NCI-H446 (cell line): ENCODE data around the gene SCUBE1.

Source experiments
- DNase-seq, 2 experiments: peaks; one replicate each; lab custom pipeline; 2025; lab: John Stamatoyannopoulos, UW

The SCUBE1 gene

DNA sequence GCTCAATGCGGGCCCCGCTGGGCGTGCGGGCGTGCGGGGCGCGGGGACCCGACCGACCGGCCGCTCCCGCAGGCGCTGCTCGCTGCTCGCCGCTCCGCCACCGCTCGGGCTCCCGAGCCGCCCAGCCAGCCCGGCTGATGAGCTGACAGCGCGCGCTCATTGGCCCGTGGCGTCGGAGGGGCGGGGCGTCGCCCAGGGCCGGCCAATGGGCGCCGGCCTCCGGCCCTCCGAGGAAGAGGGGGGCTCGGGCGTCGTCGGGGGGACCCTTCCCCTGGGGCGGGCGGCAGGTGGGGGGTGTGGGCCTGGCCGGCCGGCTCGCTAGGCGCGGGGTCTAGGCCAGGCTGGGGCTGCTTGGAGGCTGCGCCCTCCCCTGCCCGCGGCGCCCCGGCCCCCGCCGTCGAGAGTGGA lies at the start of gene SCUBE1:
Gene SCUBE1 (minus strand): TSS at position 111 of the 408 bp plus-strand sequence. CDS start 111 bp downstream, outside the sequence.
- DNase-seq: peak; percentile 26 to 80

DNA sequence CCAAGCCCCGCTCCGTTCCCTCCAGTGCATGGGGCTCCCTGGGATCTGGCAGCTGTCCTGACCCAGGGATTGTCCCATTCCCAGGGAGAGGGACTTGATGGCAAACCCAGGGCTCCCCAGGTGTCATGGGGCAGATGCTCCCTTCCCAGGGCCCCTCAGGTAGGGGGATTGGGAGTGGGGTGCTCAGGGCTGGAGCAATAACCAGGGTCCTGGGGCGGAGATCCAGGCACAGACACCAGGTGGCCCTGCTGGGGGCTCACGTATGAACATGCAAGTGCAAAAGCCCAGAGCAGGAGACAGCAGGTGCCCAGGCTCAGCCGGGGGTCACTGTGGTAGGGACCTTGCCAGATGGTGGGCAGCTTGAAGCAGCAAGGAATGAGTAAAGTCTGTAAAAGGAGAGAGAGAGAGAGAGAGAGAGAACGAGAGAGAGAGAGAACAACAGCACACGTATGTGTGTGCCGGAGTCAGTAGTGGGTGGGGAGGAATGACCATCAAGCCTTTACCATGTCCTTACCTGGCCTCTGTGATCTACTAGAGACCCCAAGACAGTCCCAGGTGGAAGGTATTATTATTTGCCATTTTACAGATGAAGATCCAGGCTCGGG lies 49.3 kb upstream of the SCUBE1 start:
- DNase-seq: no peak

DNA sequence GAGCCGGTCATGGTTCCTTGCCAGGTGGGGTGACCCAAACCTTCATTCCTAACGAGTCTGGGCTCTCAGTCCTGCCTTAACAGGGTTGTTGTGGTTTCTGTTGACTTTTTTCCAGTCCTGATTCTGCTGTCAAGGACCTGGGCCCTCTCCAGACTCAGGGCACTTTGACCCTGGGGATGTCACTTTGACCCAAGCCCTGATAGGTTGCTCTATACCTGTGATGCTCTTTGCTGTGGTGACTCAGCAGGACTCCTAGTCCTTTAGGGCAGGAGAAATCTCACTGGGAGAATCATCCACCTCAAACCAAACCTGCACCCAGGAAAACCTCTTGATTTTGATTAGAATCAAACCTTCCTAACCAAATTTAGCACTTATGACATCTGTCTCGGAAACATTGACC lies 48.1 kb upstream of the SCUBE1 start:
- no peak for DNase-seq

DNA sequence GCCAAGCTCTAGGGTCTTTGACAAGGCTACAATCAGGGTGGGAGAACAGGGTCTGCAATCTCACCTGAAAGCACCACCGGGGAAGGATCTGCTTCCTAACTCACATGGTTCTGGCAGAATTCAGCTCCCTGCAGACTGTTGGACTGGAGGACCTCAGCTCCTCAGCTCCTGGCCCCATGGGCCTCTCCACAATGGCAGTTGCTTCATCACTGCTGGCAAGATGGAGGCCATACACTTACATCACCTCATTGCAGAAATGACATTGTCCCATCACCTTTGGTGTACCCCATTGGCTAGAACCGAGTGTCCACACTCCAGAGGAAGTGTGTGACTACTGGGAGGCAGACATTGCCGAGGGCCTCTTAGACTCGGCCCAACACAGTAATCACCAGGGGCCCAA lies 47.7 kb upstream of the SCUBE1 start:
- no peak for DNase-seq

DNA sequence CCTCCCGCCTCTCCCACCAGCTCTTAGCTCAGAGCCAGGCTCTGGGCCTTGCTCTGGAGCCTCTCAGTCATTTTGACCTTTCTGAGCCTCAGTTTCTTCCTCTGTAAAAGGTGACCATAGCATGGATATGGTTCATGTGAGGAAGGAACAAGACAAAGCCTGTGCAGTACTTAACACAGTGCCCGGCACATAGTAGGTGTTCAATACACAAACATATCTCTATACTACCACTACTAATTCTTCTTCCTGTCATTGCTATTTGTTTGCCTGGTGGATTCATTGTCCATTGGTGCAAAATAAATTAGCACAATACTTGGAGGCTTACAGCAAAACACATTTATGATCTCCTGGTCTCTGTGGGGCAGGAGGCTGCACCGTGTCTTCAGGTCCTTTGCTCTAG lies 47.0 kb upstream of the SCUBE1 start:
- no peak for DNase-seq

DNA sequence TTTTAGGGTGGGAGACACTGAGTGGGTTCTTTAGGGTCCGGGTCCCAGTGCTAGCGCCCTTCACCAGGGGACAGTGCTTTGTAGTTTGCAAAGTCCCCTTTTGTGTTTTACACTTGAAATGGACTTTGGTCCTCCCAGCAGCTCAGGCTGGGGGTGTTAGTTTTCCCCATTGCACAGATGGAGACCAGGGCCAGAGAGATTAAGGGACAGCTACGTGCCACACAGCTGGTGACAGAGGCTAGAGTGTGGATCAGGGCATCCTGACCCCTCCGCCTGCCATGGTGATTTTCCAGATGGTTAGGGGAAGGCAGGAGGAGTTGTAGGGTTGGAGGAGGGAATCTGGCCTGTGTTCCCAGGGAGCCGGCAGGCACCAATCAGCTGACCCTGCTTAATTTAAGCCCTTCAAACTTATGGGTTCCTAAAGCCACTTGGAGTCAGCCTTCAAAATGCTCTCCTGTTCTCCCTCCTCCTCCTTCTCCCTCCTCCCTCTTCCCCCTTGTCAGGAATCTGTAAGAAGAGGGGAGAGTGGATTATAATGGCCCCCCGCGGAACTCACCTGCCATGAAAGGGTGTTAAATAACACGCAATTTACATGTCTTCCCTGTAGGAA lies 46.2 kb upstream of the SCUBE1 start:
- no peak for DNase-seq

DNA sequence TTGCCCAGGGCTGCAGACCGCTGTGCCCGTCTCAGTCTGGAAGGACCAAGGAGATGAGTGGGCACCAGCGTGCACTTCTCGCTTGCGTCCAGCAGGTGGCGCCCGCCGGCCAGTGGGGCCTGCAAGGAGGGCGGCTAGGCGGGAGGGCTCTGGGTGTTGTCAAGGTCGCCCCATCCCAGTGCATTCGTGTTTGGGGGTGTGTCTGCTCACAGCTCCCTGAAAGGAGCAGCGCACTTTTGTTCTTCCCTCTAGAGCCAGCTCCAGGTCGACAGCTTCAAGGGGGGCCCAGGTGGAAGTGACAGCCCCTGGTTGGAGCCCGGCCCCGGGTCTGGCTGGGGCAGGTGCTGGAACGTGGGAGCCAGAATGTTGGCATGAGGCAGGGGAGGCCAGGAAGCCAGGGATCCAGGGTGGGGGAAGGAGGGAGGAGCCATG lies 45.3 kb upstream of the SCUBE1 start:
- peak; percentile 31 to 76 for DNase-seq

DNA sequence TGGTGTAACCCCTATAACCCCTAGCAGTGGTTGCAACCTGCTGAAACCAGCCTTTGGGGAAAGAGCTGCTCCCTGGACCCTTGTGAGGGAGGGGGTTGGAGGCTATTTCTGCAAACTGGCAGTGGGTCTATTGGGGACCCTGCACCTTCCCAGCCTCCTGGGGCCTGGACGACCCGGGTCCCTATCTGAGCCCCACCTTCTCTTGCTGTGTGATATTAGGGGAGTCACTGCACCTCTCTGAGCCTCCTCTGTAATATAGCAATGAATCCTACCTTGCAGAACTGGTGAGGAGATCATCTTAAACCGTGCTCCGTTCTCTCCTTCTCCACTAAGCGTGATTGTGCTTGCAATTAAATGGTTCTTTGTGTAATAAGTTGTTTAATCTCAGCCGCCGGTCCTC lies 44.6 kb upstream of the SCUBE1 start:
- DNase-seq: no peak

DNA sequence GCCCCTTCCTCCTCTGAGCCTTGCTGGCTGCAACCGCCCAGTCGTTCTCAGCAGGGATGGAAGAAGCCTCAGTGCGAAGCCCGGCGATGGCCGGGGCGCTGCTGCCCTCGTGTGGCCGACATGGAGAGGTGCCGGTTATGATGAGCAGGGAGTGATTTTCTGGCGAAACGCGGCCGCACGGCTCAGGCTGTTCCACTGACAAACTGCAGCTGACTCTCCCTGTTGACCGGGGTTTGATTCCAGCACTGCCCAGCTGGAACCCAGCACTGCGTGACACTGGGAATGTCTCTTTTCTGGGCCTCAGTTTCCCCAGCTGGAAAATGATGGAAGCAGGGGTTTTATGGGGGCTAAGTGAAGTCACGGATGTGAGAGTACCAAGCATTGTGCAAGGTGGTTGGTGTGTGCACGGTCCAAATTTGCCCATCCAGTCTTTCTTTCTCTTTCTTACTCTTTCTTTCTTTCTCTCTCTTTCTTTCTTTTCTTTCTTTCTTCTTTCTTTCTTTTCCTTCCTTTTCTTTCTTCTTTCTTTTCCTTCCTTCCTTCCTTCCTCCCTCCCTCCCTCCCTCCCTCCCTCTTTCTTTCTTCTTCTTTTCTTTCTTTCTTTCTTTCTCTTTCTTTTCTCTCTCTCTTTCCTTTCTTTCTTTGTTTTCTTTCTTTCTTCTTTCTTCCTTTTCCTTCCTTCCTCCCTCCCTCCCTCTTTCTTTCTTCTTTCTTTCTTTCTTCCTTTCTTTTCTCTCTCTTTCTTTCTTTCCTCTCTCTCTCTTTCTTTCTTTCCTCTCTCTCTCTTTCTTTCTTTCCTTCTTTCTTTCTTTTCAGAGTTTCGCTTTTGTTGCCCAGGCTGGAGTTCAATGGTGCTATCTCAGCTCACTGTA lies 42.8 kb upstream of the SCUBE1 start:
- DNase-seq: peak in 1 of 2 experiments; percentile 84

DNA sequence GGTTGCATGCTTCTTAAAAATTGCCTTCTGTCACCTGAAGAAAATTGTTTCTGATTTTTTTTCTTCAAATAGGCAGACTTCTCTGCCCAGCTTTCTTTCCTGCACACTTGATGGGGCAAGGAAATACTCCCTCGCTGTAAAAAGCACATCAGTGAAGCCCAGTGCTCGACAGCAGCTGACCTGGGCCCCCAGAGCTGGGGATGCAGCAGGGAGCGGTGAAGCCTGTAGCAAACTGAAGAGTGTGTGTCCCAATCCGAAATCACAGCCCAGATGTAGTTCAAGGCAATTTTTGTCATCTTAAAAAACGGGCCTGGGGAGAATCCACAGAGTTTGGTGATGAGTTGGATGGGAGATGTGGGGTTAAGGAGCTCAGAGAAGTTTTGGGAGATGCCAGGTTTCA lies 41.7 kb upstream of the SCUBE1 start:
- no peak for DNase-seq

DNA sequence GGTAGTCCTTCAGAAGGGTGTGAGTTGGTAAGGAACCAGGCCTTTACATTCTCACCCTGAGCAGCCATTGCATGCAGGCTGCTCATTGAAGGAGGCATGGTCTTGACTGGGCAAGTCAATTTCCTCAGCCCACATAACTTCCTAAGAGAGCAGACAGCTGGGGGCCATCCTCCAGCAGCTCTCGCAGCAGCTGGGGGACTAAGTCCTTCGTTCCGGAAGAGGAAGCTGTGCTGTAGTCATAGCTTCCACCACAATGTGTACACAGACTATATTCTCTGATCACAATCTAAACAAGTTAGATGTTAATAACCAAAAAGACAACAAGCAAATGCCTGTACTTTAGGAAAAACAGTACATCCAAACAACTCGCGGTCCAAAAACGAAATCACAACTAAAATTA lies 38.5 kb upstream of the SCUBE1 start:
- DNase-seq: no peak

DNA sequence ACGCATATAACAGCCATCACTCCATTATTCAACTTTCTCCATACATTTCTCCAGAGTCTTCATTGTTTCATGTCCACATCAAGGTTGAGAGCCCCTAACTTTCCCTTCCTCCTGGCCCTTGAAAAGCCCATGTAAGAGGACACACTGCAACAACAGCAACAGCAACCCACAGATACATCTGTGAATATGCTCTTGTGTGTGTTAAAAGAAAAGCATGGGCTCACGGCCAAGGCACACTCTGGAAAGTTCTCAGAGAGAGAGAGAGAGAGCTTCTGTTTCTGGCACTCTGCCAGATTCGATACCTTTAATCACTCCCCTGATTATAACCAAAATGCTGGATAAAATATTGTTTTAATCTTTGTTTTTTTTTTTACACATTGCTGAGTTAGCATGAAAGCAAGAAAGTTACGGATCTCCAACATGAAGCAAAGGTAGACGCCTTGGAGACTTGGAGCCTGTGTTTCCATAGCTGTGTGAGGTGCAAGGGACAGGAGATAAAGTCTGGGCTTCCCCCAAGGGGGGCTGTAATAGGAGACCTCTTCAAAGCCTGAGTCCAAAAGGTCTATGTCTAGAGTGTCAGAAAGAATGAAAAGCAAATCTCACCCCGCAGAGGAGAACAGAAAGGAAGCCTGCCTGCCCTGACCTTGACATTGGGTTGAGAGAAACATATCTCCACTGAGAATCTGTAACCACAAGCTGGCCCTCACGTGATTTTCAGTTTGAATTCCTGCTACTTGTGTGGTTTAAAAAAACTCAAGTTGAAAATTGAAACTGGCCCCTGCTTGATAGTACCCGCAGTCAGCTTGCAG lies 34.9 kb upstream of the SCUBE1 start:
- peak; percentile 20 to 32 for DNase-seq

DNA sequence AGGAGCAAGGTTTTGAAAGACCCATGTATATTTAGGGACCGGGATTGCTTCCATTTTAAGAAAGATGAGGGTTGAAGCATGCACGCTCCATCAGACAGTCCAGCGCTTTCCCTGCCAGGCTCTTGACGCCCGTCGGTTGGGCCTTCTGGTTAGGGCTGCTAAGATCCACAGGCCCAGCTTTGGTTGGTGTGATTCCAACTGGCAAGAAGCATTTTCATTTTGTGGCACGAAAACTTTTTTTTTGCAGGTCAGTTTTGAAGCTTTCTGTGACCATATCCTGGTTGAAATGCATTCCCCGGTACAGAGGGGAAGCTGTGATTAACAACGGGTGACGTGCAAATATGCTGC lies 34.4 kb upstream of the SCUBE1 start:
- DNase-seq: peak; percentile 32 to 67

DNA sequence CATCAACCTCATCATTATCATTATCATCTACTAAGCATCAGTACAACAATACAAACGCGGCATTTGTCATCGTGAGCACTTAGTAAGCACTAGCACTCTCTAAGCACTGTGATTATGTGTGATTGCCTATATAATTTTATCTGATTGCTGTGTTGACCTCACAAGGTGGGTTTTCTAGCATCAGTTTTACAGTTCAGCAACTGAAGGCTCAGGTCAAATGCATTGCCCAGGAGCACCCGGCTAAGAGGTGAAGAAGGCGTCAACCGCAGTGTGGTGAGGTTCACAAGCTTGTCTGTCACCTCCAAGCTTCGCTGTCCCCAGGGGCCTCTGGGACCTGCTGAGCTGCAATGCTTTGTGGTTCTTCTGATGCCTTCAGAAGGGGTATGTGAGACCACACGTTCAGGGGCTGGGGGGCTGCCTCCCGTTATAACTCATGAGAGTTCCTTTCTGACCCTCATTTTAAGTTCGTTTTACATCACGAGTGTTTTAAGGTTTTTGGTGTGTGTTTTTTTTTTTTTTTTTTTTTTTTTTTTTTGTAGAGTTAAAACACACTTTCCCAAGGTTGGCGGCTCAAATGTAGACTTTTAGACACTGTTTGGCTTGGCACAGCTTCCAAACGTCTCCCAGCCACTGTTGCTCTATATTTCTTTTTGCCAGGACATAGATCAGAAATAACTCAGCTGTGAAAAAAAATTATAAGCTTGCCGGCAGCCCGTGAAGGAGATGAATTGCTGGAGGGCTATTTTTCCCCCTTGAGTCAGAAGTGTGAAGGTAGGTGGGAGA lies 33.8 kb upstream of the SCUBE1 start:
- DNase-seq: peak; percentile 32 to 51

DNA sequence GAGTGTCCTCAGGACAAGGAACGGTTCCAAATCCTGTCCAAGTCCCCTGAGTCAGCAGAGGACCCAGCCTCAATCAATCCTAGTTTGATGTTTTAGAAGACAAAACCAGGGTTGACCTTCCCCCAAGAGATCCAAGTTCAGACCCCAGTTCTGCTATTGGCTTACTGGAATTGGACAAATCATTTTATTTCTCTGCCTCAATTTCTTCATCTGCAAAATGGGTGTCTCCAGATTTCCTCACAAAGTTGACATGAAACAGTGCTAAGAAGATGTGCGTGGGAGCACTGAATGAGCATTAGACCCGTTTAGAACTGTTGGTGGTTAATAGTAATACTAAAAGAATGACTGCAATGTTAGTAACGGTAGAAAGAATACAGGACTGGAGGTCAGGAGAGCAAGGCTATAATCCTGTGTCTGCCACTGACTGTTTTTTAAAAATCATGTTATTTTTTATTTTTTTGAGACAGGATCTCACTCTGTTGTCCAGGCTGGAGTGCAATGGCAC lies 32.8 kb upstream of the SCUBE1 start:
- no peak for DNase-seq

DNA sequence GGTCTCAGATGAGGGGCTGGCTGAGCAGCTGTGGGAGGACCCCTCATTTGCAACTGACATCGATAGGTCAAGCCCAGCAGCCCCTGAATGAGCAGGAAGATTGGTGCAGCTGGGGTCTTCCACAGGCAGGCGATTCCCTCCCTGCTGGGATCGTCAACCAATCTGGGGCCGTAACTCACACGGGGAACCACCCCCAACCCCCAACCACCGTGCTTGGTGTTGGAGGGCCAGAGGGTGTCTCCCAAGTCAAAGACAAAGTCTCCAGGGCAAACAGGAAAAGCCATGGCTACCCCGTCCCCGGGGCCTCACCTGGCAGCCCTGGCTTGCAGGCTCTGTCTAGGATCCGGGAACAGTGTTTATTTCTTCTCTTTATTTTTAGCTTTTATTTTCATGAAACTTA lies 26.9 kb upstream of the SCUBE1 start:
- DNase-seq: no peak

DNA sequence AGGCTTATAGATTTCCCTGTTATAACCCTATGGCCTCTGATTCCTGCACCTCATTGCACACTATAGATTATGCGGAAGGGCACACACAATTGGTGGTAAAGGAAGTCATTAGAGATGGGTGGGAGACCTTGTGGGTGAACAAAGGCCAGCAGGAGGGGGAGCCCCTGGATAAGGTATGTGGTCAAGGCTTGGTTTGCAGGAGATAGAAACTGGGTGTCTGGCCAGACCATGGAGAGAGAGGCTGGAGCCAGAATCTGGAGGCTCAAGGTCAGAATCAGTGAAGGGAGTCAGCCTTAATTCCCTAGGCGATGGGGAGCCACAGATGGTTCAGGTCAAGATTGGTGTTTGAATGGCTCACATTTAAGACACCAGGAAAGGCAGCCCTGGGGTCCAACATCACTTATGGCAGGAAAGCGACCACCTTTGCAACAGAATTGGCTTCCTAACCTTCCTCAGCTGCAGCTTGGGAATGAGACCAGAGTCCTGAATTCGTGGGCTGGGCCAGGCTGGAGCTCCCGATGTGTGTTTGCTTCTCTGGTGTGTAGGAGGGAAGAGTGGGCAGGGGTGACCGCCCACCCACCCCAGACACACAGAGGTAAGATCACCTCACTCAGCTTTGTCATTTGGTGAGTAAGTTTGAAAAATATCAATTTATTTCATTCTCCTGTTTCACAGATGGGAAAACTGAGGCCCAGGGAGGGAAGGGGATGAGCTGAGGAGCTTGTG lies 22.7 kb upstream of the SCUBE1 start:
- no peak for DNase-seq

DNA sequence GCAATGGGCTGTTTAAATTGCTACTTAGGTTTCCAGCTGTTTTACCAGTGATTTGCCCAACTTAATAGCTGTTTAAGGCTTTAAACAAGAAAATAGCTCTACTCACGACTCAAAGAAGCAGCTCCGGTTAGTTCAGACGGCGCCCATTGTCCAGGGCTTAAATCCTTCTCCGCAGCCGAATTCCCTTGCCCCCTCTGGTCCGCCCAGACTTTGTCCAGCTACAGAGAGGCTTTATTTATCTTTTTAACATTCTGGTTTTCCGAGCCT lies 20.9 kb upstream of the SCUBE1 start:
- DNase-seq: no peak

DNA sequence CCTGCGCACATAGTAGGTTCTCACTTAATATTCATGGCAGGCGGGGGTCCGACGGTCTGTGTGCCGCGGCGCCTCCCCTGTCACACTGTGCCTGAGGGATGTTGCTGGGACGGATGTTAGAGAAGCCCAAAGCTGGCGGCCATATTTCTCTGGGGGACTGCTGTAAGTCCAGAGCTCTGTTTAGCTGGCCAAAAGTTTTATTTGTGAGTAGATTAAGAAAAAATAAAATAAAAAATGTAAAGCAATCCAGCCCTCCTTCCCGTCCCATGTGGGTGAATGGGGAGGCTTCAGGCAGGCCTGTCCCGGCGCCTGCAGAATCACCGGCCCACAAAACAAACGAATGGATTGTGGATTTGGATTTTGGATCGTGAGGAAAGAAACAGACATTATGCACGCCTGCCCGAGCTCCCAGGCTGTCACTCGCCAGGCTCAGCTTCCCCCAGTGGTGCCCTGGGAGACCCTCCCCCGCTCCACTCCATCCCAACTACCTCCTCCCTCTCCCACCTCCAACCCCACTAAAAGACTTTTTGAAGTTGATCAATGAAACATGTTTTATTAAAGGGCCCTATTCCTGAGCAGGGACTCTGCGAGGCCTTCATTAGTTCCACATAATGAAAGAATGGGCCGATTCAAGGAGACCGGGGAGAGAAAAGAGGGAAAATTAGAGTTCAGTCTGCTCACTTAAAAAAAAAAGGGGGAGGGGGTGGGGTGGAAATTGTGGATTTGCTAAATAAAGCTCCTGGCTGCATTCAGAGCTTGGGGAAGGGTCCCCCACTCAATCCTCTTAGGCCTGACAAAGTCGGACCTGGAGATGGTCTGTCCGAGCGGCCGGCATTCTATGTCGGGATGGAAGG lies 20.4 kb upstream of the SCUBE1 start:
- DNase-seq: no peak

DNA sequence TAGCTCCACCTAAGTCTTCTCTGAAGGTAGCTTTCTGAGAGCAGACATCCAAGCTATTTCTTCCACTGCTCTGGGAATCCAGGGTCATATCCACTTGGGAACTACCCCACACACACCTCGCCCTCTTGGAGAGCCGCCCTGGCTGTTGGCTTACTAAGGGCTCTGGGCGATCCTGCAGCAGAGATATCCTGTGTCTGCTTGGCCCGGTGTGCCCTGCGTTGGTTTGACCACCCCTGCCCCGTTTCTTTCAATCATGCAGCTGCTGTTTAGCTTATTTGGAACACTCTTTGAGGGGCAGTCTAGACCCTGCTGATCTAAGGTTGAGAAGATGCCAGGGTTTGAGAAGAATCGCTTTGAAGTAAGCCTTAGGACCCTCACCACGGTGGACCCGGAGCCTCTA lies 17.4 kb upstream of the SCUBE1 start:
- DNase-seq: no peak
